Hepatocyte (in vitro differentiated cells): ENCODE data around the gene DAP. TPM values are rescaled to one million over a fixed set of nuclear protein-coding genes. Genes with fewer than 3 reads are reported as not detected.

ENCODE experiments used
- DNase-seq: peaks from one replicate; pipeline ENCODE4 v3.0.0-alpha.2; 2016; ENCODE audit warnings: low spot score
- H2AFZ ChIP-seq: fragments of 200-600 bp; sonication (generic); 2 replicates; pipeline ENCODE4 v1.6.0; 2016; ENCODE audit warnings: antibody characterized with exemption, mild to moderate bottlenecking
- H3K27ac ChIP-seq: fragments of 200-600 bp; sonication (generic); 2 replicates; pipeline ENCODE4 v1.5.1; 2016; ENCODE audit warnings: mild to moderate bottlenecking
- H3K27me3 ChIP-seq: fragments of 200-600 bp; sonication (generic); 2 replicates; pipeline ENCODE4 v1.6.1; 2016
- H3K36me3 ChIP-seq: fragments of 200-600 bp; sonication (generic); replicated peaks from 2 replicates; pipeline ENCODE4 v1.5.1; 2016; ENCODE audit warnings: low read depth; ENCODE audit not compliant: insufficient read depth
- H3K4me1 ChIP-seq: fragments of 200-600 bp; sonication (generic); 2 replicates; pipeline ENCODE4 v1.5.1; 2016; ENCODE audit warnings: mild to moderate bottlenecking, moderate library complexity; ENCODE audit not compliant: insufficient read depth
- H3K4me2 ChIP-seq: fragments of 200-600 bp; sonication (generic); 2 replicates; pipeline ENCODE4 v1.6.0; 2016
- H3K4me3 ChIP-seq: fragments of 200-600 bp; sonication (generic); 2 replicates; pipeline ENCODE4 v1.5.1; 2016; ENCODE audit warnings: mild to moderate bottlenecking
- H3K79me2 ChIP-seq: fragments of 200-600 bp; sonication (generic); 2 replicates; pipeline ENCODE4 v1.6.0; 2017; ENCODE audit warnings: mild to moderate bottlenecking
- H3K9me2 ChIP-seq: fragments of 200-600 bp; sonication (generic); replicated peaks from 2 replicates; pipeline ENCODE4 v1.6.0; 2017; ENCODE audit warnings: mild to moderate bottlenecking; ENCODE audit not compliant: insufficient read depth
- H3K9me3 ChIP-seq: fragments of 200-600 bp; sonication (generic); 2 replicates; pipeline ENCODE4 v1.5.1; 2016; ENCODE audit warnings: low read depth, mild to moderate bottlenecking
- H4K20me1 ChIP-seq: fragments of 200-600 bp; sonication (generic); 2 replicates; pipeline ENCODE4 v1.6.0; 2016; ENCODE audit warnings: mild to moderate bottlenecking; ENCODE audit not compliant: insufficient read depth, poor library complexity, severe bottlenecking
- EZH2 ChIP-seq: fragments of 200-600 bp; sonication (generic); IDR thresholded peaks from 2 replicates; pipeline ENCODE4 v1.6.1; 2016; ENCODE audit warnings: antibody characterized with exemption, mild to moderate bottlenecking, borderline replicate concordance
- EZH2phosphoT487 ChIP-seq: fragments of 200-600 bp; sonication (generic); IDR thresholded peaks from one replicate; pipeline ENCODE4 v1.6.1; 2018; ENCODE audit warnings: antibody characterized with exemption, mild to moderate bottlenecking, low read depth, moderate library complexity; ENCODE audit not compliant: unreplicated experiment, severe bottlenecking
- WGBS: methylation state at CpG from one replicate; pipeline ENCODE4 v1.1.6; 2016; ENCODE audit warnings: low lambda C conversion rate; ENCODE audit errors: missing lambda C conversion rate; 5-methylcytosine and 5-hydroxymethylcytosine counted together
- polyA plus RNA-seq: library from polyadenylated mRNA; unstranded; fragments of >200 nt; fragmentation: Nextera tagmentation; extraction: Ambion mirVana; gene quantifications from 2 replicates; pipeline ENCODE4 v1.2.1, GENCODE V29; 2016
- total RNA-seq: library from RNA; depleted of rRNA; stranded (reverse); fragments of >200 nt; gene quantifications from 2 replicates; pipeline ENCODE4 v1.2.3, GENCODE V29; 2014
- TF ChIP-seq, protein P1 (sequence below): fragments of 200-600 bp; sonication (generic); IDR thresholded peaks from 2 replicates; pipeline ENCODE4 v1.5.1; 2016; ENCODE audit warnings: antibody characterized with exemption, mild to moderate bottlenecking; ENCODE audit not compliant: poor library complexity

The DAP gene
- total and polyA plus RNA-seq, 2 experiments from 2014 or later: 74.8 to 196 TPM

GRCh38 chr5:10672146-10673016 is 88.7 kb downstream of the DAP start:
- Histone ChIP-seq H3K9me3 (no peaks in the 10 kb centered on the region), H3K27ac (no peak overlapping the region), H3K36me3 (no peaks in the 10 kb centered on the region), H4K20me1 (no peaks in the 10 kb centered on the region), H3K4me1 (peaks cover 7% of the 10 kb centered on the region), H3K4me2 (no peak overlapping the region), H3K79me2 (no peaks in the 10 kb centered on the region), H2AFZ (no peak overlapping the region), H3K9me2 (no peaks in the 10 kb centered on the region), H3K4me3 (no peak overlapping the region), H3K27me3 (no peaks in the 10 kb centered on the region)
- TF ChIP-seq EZH2phosphoT487: no peak
- no peak for TF ChIP-seq EZH2
- TF ChIP-seq, protein P1, sequence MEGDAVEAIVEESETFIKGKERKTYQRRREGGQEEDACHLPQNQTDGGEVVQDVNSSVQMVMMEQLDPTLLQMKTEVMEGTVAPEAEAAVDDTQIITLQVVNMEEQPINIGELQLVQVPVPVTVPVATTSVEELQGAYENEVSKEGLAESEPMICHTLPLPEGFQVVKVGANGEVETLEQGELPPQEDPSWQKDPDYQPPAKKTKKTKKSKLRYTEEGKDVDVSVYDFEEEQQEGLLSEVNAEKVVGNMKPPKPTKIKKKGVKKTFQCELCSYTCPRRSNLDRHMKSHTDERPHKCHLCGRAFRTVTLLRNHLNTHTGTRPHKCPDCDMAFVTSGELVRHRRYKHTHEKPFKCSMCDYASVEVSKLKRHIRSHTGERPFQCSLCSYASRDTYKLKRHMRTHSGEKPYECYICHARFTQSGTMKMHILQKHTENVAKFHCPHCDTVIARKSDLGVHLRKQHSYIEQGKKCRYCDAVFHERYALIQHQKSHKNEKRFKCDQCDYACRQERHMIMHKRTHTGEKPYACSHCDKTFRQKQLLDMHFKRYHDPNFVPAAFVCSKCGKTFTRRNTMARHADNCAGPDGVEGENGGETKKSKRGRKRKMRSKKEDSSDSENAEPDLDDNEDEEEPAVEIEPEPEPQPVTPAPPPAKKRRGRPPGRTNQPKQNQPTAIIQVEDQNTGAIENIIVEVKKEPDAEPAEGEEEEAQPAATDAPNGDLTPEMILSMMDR: no peak
- DNase-seq: no peak
- WGBS: 87% methylated on average over 7 of the region's 7 CpGs

DNA sequence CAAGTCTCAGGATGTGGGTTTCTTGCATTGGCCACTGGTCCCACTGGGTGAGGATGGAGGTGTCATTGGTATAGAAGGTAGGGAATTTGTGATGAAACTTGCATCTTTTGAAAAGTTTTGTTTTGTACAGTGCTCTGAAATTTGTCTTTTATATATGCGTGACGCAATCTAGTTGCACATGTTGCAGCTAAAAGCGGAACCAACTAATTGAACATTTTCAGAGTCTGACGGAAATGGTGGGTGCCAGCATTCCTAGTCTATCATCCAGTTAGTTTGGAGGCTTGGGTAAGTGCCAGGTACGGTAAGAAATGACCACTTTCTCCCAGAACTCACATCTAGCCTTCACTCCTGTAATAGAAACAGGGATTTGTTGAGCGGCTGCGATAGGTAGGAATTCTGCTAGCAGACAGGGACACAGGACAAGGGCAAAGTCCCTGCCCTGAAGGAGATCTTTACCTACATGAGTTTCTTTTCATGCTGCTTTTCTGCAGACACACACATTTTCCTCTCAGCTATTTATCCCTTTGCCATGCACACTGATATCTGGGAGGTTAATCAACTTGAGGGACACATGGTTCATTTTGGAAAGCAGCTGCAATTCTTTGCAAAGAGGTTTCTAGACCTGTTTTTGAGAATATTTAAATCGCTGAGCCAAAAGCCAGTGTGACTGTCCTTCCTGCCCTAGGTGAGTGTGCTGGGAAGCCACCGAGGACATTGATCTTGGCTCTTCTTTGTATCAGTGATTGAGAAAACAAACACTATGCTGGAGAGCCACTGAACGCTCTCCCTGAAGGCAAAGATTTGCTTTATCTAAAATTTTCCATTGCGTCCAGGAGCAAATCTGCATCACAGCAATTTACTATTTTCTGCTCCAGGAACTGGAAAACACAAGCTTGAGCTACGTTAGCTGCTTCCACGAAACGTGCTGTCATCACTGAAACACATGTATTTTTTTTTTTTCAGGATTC is 89.7 kb downstream of the DAP start:
- peak overlapping the region; percentile 11 for H3K27ac ChIP-seq
- H3K9me3 ChIP-seq: no peaks in the 10 kb centered on the region
- 71% methylated on average over 14 of the region's 14 CpGs for WGBS

GRCh38 chr5:10669983-10670382 is 91.1 kb downstream of the DAP start:
- Histone ChIP-seq H3K4me1 (peaks cover 7% of the 10 kb centered on the region), H3K4me2 (no peak overlapping the region), H3K9me2 (no peaks in the 10 kb centered on the region), H3K27ac (no peak overlapping the region), H4K20me1 (no peaks in the 10 kb centered on the region), H3K36me3 (no peaks in the 10 kb centered on the region), H3K9me3 (no peaks in the 10 kb centered on the region), H2AFZ (no peak overlapping the region), H3K27me3 (no peaks in the 10 kb centered on the region), H3K79me2 (no peaks in the 10 kb centered on the region), H3K4me3 (no peak overlapping the region)
- no peak for TF ChIP-seq EZH2
- TF ChIP-seq, protein P1: no peak
- TF ChIP-seq EZH2phosphoT487: no peak
- 100% methylated on average over 1 of the region's 1 CpG for WGBS
- no peak for DNase-seq

More for the DNA sequence above, 89.7 kb downstream of the DAP start:
- Histone ChIP-seq H2AFZ (no peak overlapping the region), H3K4me1 (peaks cover 7% of the 10 kb centered on the region), H4K20me1 (no peaks in the 10 kb centered on the region), H3K4me2 (peak overlapping the region; percentile 51), H3K79me2 (no peaks in the 10 kb centered on the region), H3K9me2 (no peaks in the 10 kb centered on the region), H3K4me3 (no peak overlapping the region), H3K36me3 (no peaks in the 10 kb centered on the region), H3K27me3 (no peaks in the 10 kb centered on the region)
- DNase-seq: no peak
- TF ChIP-seq EZH2: no peak
- TF ChIP-seq, protein P1: no peak
- no peak for TF ChIP-seq EZH2phosphoT487
